Progenitor cell of endocrine pancreas (in vitro differentiated cells): ENCODE results near the gene CDC7. TPM values are rescaled to one million over a fixed set of nuclear protein-coding genes. Genes with fewer than 3 reads are reported as not detected.
A peak's percentile ranks its signal among the peaks of the same experiment; 100 is the strongest.

Source experiments
- DNase-seq: peaks from one replicate; pipeline ENCODE4 v3.0.0; 2021; ENCODE audit warnings: low spot score; ENCODE audit not compliant: unreplicated experiment
- H3K27ac Mint-ChIP-seq: 2 replicates; pipeline ENCODE4 v1.8.0; 2021; ENCODE audit warnings: mild to moderate bottlenecking, moderate library complexity, mixed read lengths
- H3K27me3 Mint-ChIP-seq: 2 replicates; pipeline ENCODE4 v1.8.0; 2021; ENCODE audit warnings: mixed read lengths
- H3K36me3 Mint-ChIP-seq: 2 replicates; pipeline ENCODE4 v1.8.0; 2022; ENCODE audit warnings: mixed read lengths; ENCODE audit not compliant: insufficient read depth
- H3K4me1 Mint-ChIP-seq: 2 replicates; pipeline ENCODE4 v1.8.0; 2021; ENCODE audit warnings: low read depth, mixed read lengths
- H3K4me3 Mint-ChIP-seq: 2 replicates; pipeline ENCODE4 v1.8.0; 2021; ENCODE audit warnings: low read depth, mild to moderate bottlenecking, moderate library complexity, mixed read lengths
- H3K9me3 Mint-ChIP-seq: 2 replicates; pipeline ENCODE4 v1.8.0; 2021; ENCODE audit warnings: low read depth, mixed read lengths
- total RNA-seq: library from RNA; stranded (reverse); gene quantifications from 2 replicates; pipeline ENCODE4 v1.2.1, GENCODE V29; 2021
- TF ChIP-seq, protein P1 (sequence below): fragments of 200-600 bp; sonication (generic); IDR thresholded peaks from one replicate; pipeline ENCODE4 v1.5.0; 2021; ENCODE audit warnings: antibody characterized with exemption, mild to moderate bottlenecking; ENCODE audit not compliant: unreplicated experiment

CDC7 gene
- total RNA-seq, 1 donor from 2014 or later, result 26.9 TPM

DNA sequence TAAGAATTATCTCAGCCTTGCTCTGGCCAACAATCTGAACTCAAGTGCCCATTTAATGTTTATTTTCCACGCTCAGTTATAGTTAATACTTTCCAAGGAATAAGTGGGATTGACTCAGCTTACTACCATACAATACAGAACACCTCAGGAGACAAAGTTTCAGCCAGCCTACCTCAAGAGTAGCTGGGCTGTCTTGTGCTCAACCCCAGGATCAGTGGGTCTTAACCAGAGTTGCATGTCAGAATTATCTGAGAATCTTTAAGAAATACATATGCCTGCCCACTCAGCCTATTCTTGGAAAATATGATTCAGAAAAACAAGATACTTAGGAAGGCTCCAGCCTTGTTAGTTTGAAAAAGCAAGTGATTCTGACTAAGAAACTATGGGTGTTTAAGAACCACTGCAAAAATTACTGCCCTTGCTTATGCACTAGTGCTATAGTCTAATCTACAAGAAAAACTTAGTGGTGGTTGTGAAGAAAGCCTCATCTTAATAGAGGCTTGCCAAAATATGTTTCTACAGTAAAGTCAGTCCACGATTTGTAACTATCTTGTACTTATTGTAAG, 20.4 kb downstream of the CDC7 start:
- Mint-ChIP-seq H3K27ac (peak overlapping the region; percentile 12), H3K36me3 (peaks cover 18% of the 10 kb centered on the region), H3K27me3 (no peaks in the 10 kb centered on the region), H3K9me3 (no peaks in the 10 kb centered on the region), H3K4me1 (peaks cover 4% of the 10 kb centered on the region), H3K4me3 (no peak overlapping the region)
- TF ChIP-seq, protein P1, sequence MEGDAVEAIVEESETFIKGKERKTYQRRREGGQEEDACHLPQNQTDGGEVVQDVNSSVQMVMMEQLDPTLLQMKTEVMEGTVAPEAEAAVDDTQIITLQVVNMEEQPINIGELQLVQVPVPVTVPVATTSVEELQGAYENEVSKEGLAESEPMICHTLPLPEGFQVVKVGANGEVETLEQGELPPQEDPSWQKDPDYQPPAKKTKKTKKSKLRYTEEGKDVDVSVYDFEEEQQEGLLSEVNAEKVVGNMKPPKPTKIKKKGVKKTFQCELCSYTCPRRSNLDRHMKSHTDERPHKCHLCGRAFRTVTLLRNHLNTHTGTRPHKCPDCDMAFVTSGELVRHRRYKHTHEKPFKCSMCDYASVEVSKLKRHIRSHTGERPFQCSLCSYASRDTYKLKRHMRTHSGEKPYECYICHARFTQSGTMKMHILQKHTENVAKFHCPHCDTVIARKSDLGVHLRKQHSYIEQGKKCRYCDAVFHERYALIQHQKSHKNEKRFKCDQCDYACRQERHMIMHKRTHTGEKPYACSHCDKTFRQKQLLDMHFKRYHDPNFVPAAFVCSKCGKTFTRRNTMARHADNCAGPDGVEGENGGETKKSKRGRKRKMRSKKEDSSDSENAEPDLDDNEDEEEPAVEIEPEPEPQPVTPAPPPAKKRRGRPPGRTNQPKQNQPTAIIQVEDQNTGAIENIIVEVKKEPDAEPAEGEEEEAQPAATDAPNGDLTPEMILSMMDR, result no peak
- no peak for DNase-seq

DNA sequence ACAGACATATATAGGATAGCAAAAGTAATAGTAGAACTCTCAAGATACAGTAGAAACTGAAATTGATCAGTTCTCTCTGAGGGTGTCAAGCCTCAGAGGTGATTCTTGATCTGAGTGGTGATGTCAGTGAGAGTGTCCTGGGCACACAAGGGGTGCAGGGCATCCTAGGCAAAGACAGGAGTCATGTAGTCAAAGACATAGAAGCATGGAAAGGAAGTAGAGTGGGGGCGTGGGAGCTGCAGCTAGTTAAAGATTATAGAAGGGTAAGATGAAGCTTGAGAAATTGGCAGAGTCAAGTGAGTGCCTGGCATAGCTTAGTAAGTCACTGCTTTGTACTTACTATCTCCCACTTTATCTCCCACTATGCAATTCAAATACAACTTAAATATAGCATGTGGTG, 22.8 kb downstream of the CDC7 start:
- Mint-ChIP-seq H3K27me3 (no peaks in the 10 kb centered on the region), H3K9me3 (no peaks in the 10 kb centered on the region), H3K27ac (no peak overlapping the region), H3K4me3 (no peak overlapping the region), H3K4me1 (peaks cover 12% of the 10 kb centered on the region), H3K36me3 (peaks cover under 1% of the 10 kb centered on the region)
- TF ChIP-seq, protein P1, result no peak
- no peak for DNase-seq

DNA sequence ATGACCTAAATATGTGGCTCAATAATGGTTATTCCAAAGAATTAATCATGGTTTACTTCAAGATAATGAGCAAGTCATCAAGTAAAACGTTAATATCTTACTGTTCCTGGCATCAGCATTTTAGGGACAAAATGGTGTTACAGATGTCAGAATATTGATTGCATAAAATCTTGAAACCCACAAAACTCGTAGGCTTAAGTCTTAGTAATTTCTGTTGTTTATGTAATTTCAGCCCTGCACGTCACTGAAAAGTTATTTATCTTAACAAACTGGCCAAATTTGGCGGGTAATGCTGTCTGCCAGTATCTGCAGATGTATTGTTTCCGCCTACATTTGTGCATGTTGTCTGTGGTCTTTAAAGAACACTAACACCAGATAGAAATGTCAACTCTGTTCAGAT, 25.8 kb downstream of the CDC7 start:
- Mint-ChIP-seq H3K4me3 (no peak overlapping the region), H3K27ac (peak overlapping the region; percentile 64), H3K9me3 (no peaks in the 10 kb centered on the region), H3K36me3 (no peaks in the 10 kb centered on the region), H3K4me1 (peaks cover 12% of the 10 kb centered on the region), H3K27me3 (no peaks in the 10 kb centered on the region)
- TF ChIP-seq, protein P1, result no peak
- no peak for DNase-seq

DNA sequence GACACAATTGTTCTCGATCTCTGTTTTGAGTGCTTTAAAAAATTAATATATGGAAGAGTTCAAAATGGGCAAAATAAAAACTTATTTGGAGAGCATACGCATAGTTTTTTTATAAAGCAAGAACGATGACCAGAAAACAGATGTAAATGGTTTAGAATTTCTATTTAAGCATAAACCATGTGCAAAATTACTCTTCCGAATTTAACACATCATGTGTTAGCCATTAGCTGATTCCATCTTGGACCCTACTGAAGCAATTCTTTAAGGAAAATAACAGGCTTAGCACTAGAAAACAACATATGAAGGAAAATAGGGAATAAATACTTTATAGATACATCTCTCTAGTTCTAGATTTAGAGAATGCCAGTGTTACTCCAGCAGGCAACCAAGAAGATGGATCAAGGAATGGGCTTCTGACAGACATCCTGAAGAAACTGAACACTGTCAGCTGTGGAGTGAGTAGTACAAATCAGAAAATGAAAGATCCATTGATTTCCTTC, 26.7 kb downstream of the CDC7 start:
- Mint-ChIP-seq H3K9me3 (no peaks in the 10 kb centered on the region), H3K4me1 (peaks cover 12% of the 10 kb centered on the region), H3K36me3 (no peaks in the 10 kb centered on the region), H3K27ac (no peak overlapping the region), H3K27me3 (no peaks in the 10 kb centered on the region), H3K4me3 (no peak overlapping the region)
- no peak for DNase-seq
- TF ChIP-seq, protein P1, result no peak

DNA sequence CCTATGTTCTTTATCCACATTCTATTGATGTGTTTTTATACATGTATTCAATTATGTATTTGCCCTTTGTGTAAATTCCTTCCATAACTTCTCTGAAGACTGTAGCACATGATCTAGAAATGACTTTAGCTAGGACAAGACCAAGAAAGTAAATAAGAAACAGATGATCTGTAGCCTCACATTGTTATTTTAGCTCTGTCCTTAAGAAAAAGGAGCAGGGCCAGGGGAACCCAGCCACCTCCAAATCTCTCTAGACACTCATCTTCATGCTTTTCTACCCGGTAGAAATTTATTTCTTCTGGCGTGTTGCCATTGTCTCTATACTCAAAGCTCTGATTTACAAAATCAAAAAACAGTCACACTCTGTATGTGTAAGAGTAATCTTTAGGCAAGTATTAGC, 27.1 kb downstream of the CDC7 start:
- H3K36me3 Mint-ChIP-seq, result no peaks in the 10 kb centered on the region
- no peak for DNase-seq
- H3K27ac Mint-ChIP-seq, result no peak overlapping the region
- TF ChIP-seq, protein P1, result no peak
- no peaks in the 10 kb centered on the region for H3K27me3 Mint-ChIP-seq
- peaks cover 12% of the 10 kb centered on the region for H3K4me1 Mint-ChIP-seq
- no peak overlapping the region for H3K4me3 Mint-ChIP-seq
- H3K9me3 Mint-ChIP-seq, result no peaks in the 10 kb centered on the region
